WI38 (cell line): ENCODE measurements around the gene PTCH1.

ENCODE experiments used
- H3K4me3 ChIP-seq: 2 replicates; pipeline ENCODE4 v1.5.1; 2011; ENCODE audit warnings: low read depth, mild to moderate bottlenecking, control low read depth, low read length
- CTCF ChIP-seq: IDR thresholded peaks from 2 replicates; pipeline ENCODE4 v1.5.1; 2012; ENCODE audit warnings: low read depth, mild to moderate bottlenecking, control low read depth, low read length

The PTCH1 gene

GRCh38 chr9:95495961-95496360, 20.8 kb downstream of the PTCH1 start:
- no peak for TF ChIP-seq CTCF
- H3K4me3 ChIP-seq = no peak overlapping the region

DNA sequence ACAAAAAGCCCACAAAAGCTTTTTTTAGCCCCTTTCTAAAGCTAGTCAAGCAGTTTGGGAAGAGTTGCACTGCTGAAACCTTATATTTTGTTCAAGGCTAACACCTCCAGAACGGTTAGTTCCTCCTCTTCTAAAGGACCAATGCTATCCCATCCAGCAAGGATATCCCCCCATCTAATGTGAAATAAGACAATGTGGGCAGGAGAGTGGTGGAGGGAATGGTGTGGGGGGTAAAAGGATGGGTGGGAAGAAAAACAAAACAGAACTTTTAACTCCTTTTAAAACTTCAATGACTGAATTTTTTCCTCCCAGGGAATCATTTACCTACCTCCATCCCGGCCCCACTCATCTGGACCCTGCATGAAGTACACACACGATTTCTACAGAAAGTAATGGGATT, 21.2 kb downstream of the PTCH1 start:
- H3K4me3 ChIP-seq = no peak overlapping the region

GRCh38 chr9:95494416-95495371, 22.1 kb downstream of the PTCH1 start:
- H3K4me3 ChIP-seq = no peak overlapping the region

More for the DNA sequence above, 21.2 kb downstream of the PTCH1 start:
- no peak for TF ChIP-seq CTCF

GRCh38 chr9:95494022-95494415, 22.8 kb downstream of the PTCH1 start:
- no peak overlapping the region for H3K4me3 ChIP-seq
- TF ChIP-seq CTCF = no peak

More at GRCh38 chr9:95494416-95495371, 22.1 kb downstream of the PTCH1 start:
- no peak for TF ChIP-seq CTCF

GRCh38 chr9:95493402-95493801, 23.4 kb downstream of the PTCH1 start:
- TF ChIP-seq CTCF = no peak
- no peak overlapping the region for H3K4me3 ChIP-seq

DNA sequence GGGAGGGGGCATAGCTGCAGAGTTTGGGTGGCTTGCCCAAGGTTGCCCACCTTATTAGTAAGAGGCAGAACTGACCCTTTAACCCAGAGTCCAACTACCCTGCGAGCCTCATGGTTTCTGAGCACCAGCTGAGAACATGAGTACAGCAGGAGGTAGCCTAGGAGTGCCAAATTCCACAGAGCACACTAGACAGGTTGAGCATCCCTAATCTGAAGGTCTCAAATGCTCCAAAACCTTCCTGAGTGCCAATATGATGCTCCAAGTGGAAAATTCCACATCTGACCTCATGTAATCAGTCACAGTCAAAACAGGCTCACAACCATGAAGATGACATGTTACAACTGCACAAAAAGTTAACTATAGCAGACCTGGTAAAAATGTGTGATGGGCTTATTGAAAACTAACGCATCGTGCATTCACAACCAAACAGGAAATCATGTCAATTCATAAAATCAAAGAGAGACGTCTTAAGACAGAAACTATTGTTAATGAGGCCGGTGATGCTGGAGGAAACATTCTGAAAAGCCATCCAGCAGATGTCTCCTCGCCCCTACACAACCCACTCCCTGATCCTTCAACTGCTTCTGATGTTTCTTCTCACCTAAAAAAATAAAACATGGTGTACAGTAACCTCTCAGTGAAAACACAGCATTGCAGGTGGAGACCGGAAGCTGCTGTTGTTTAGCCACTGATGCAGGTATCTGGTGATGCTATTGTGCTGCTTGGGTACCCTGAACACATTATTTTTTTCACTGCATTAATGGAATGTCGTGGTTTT, 25.0 kb downstream of the PTCH1 start:
- no peak overlapping the region for H3K4me3 ChIP-seq
- TF ChIP-seq CTCF = no peak

- H3K4me3 ChIP-seq = no peak overlapping the region
- TF ChIP-seq CTCF = no peak
These were observed 27.8 kb downstream of the PTCH1 start for GRCh38 chr9:95488954-95489353.
